Naive thymus-derived CD8-positive, alpha-beta T cell (primary cell): Measurements from ENCODE around the gene PPP1CB. TPM values are rescaled to one million over a fixed set of nuclear protein-coding genes. Genes with fewer than 3 reads are reported as not detected.
A peak's percentile ranks its signal among the peaks of the same experiment; 100 is the strongest.

Experiments
- ATAC-seq, 2 donors: fragments of 150-1000 bp; cut with Tn5 transposase in 1 of 2; sonication (Bioruptor Pico), chemical (Tn5 transposase) in 1 of 2; 1 replicate in 1 of 2; 2 replicates in 1 of 2; pipeline ENCODE4 v1.10.0; 2021; ENCODE audit warnings: mild to moderate bottlenecking in 2 of 2, moderate library complexity in 2 of 2
- POLR2A ChIA-PET: fragments of 350-600 bp; sonication (Branson Sonifier 250); formaldehyde crosslinking; loops from one replicate; lab custom pipeline; 2021; ENCODE audit warnings: antibody characterized with exemption; lab: Charles Lee
- DNase-seq, 10 donors: peaks; one replicate each; pipeline versions ENCODE4 v3.0.0 to v3.0.0-alpha.2; 2020 to 2022
- H3K27ac Mint-ChIP-seq, 10 donors: one replicate each; pipeline ENCODE4 v1.8.0; 2020 to 2022; ENCODE audit warnings: mild to moderate bottlenecking in 10 of 10, mixed read lengths in 10 of 10, moderate library complexity in 4 of 10, inconsistent platforms in 1 of 10
- H3K27me3 Mint-ChIP-seq, 5 donors: one replicate each; pipeline ENCODE4 v1.8.0; 2021 to 2022; ENCODE audit warnings: mixed read lengths in 5 of 5
- H3K36me3 Mint-ChIP-seq, 3 donors: one replicate each; pipeline ENCODE4 v1.8.0; 2020 to 2022; ENCODE audit warnings: mixed read lengths in 3 of 3, mild to moderate bottlenecking in 2 of 3, inconsistent platforms in 1 of 3
- H3K4me1 Mint-ChIP-seq, 4 donors: one replicate each; pipeline ENCODE4 v1.8.0; 2021 to 2022; ENCODE audit warnings: mixed read lengths in 4 of 4
- H3K4me3 Mint-ChIP-seq, 10 donors: one replicate each; pipeline ENCODE4 v1.8.0; 2020 to 2022; ENCODE audit warnings: mild to moderate bottlenecking in 10 of 10, mixed read lengths in 10 of 10, moderate library complexity in 6 of 10, inconsistent platforms in 1 of 10
- H3K9me3 Mint-ChIP-seq, 9 donors: one replicate each; pipeline ENCODE4 v1.8.0; 2020 to 2022; ENCODE audit warnings: mixed read lengths in 9 of 9, mild to moderate bottlenecking in 3 of 9, inconsistent platforms in 1 of 9, moderate library complexity in 1 of 9
- polyA plus RNA-seq, 3 donors: library from polyadenylated mRNA; unstranded; fragments of 300-500 nt; fragmentation: Illumina TruSeq; gene quantifications; one replicate each; pipeline ENCODE4 v1.2.3, GENCODE V29; 2021
- total RNA-seq, 8 experiments: library from RNA in 2 of 8; stranded (reverse) in 2 of 8; gene quantifications; one replicate each; pipeline ENCODE4 v1.2.3 and lab custom pipeline; 2021 to 2026

Gene PPP1CB
- total and polyA plus RNA-seq, 5 experiments from 2014 or later: 63.1 to 166 (median 85.7) TPM

- Mint-ChIP-seq H3K27me3 (no peaks in the 10 kb centered on the region), H3K4me1 (peaks cover 37 to 91% (median 85%) of the 10 kb centered on the region in 4 donors), H3K27ac (no peak overlapping the region), H3K36me3 (peaks cover 0 to 52% (median 0%) of the 10 kb centered on the region in 3 donors), H3K9me3 (no peaks in the 10 kb centered on the region), H3K4me3 (peak overlapping the region in 4 of 10 donors; percentile 4 to 26 (median 10))
- DNase-seq (no peak), ATAC-seq (no peak)
- POLR2A ChIA-PET: interaction anchor here (0.7 kb wide), 1 partner anchor 195 kb away, joined by 3 read pairs; no protein-coding TSS in a partner anchor
Measured at GRCh38 chr2:28761420-28761819, 9.8 kb downstream of the PPP1CB start.

DNA sequence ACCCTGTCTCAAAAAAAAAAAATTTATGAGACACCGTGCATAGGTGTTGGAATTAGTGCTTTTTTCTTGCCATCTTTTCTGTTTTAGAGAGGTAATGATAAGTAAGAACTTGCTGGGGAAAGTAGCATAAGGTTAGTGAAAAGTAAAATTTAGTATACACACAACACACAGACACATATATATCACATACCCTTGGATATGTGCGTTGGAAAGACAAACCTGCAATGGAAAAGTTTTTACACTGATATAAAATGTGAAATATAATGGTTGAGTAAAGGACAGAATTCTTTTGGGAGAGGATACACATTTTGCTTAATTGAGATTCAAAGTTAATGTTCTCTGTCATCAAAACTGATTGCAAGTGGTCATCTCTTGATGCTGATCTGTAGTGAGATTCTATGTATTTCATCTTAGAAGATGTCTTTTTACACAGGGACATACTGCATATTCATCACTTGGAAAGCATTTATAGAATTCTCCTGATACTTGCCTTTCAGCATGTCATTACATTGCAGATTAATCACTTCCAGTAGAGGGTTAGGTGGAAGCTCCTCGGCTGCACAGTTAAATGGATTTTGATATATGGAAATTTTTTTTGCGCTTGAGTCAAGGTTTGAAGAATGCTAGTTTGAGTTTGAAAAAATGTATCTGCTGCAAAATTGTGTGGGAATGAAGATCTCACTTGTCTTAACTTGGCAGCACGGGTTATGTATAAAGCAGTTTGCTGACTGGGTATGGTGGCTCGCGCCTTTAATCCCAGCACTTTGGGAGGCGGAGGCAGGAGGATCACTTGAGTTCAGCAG lies 13.5 kb downstream of the PPP1CB start:
- H3K4me3 Mint-ChIP-seq: peak overlapping the region in 6 of 10 donors; percentile 3 to 68 (median 28)
- POLR2A ChIA-PET: no interaction called here
- H3K4me1 Mint-ChIP-seq: peaks cover 42 to 96% (median 90%) of the 10 kb centered on the region in 4 donors
- no peak for ATAC-seq
- no peak for DNase-seq
- H3K27me3 Mint-ChIP-seq: no peaks in the 10 kb centered on the region
- H3K9me3 Mint-ChIP-seq: no peaks in the 10 kb centered on the region
- H3K36me3 Mint-ChIP-seq: peaks cover 0 to 30% (median 0%) of the 10 kb centered on the region in 3 donors
- H3K27ac Mint-ChIP-seq: peak overlapping the region in 4 of 10 donors; percentile 22 to 84 (median 44)

GRCh38 chr2:28766070-28766469 lies 14.4 kb downstream of the PPP1CB start:
- Mint-ChIP-seq H3K27ac (no peak overlapping the region), H3K9me3 (no peaks in the 10 kb centered on the region), H3K4me1 (peaks cover 44 to 95% (median 92%) of the 10 kb centered on the region in 4 donors), H3K36me3 (peaks cover 0 to 22% (median 0%) of the 10 kb centered on the region in 3 donors), H3K27me3 (no peaks in the 10 kb centered on the region), H3K4me3 (peak overlapping the region in 1 of 10 donors; percentile 0)
- POLR2A ChIA-PET: no interaction called here
- ATAC-seq (no peak), DNase-seq (no peak)

- Mint-ChIP-seq H3K36me3 (peaks cover 0 to 18% (median 0%) of the 10 kb centered on the region in 3 donors), H3K4me1 (peaks cover 43 to 95% (median 92%) of the 10 kb centered on the region in 4 donors), H3K4me3 (no peak overlapping the region), H3K27me3 (no peaks in the 10 kb centered on the region), H3K9me3 (no peaks in the 10 kb centered on the region), H3K27ac (peak overlapping the region in 1 of 10 donors; percentile 32)
- DNase-seq: no peak
- POLR2A ChIA-PET: no interaction called here
- ATAC-seq: no peak
Measured at GRCh38 chr2:28767337-28767736, 15.7 kb downstream of the PPP1CB start.

DNA sequence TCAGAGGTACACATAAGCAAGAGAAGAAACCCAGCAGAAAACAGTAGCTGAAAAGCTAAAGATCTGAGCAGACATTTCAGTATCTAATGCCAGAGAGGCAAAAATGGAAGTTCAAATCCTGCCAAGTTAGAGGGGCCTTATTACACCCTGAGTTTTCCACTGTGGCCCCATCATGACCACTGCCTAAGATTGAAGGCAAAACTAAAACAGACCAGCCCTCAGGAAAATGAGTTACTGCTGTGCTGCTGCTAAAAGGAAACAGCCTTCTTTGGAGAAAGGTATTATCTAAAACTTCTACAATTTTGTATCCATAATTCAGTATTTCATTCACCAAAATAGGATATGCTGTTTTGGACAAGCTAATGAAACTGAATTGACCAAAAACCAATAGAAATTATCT lies 16.8 kb downstream of the PPP1CB start:
- DNase-seq: no peak
- Mint-ChIP-seq H3K27ac (peak overlapping the region in 7 of 10 donors; percentile 2 to 66 (median 38)), H3K9me3 (no peaks in the 10 kb centered on the region), H3K4me3 (peak overlapping the region in 7 of 10 donors; percentile 11 to 69 (median 29)), H3K36me3 (peaks cover 0 to 16% (median 0%) of the 10 kb centered on the region in 3 donors), H3K27me3 (no peaks in the 10 kb centered on the region), H3K4me1 (peaks cover 40 to 94% (median 91%) of the 10 kb centered on the region in 4 donors)
- POLR2A ChIA-PET: no interaction called here
- no peak for ATAC-seq

DNA sequence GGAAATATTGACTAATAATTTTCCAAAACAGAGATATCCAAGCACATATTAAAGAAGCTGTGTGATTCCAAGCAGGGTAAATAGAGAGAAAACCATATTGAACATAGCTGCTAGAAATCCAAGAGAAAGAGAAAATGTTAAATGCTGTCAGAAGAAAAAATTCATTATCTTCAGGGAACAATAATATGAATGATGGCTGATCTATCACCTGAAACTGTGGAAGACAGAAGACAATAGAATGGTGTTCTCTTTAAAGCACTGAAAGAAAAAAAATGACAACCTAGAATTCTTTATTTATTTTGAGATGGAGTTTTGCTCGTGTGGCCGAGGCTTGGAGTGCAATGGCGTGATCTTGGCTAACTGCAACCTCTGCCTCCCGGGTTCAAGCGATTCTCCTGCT lies 17.3 kb downstream of the PPP1CB start:
- POLR2A ChIA-PET: no interaction called here
- H3K4me1 Mint-ChIP-seq: peaks cover 38 to 94% (median 91%) of the 10 kb centered on the region in 4 donors

GRCh38 chr2:28772351-28772750 lies 20.7 kb downstream of the PPP1CB start:
- DNase-seq (no peak), ATAC-seq (no peak)
- POLR2A ChIA-PET: no interaction called here
- H3K9me3 Mint-ChIP-seq: no peaks in the 10 kb centered on the region
- peaks cover 0 to 29% (median 0%) of the 10 kb centered on the region in 3 donors for H3K36me3 Mint-ChIP-seq
- peak overlapping the region in 3 of 10 donors; percentile 6 to 33 (median 7) for H3K4me3 Mint-ChIP-seq
- H3K4me1 Mint-ChIP-seq: peaks cover 29 to 81% (median 79%) of the 10 kb centered on the region in 4 donors
- no peaks in the 10 kb centered on the region for H3K27me3 Mint-ChIP-seq
- peak overlapping the region in 2 of 10 donors; percentile 54 to 61 for H3K27ac Mint-ChIP-seq

More for the DNA sequence above, 17.3 kb downstream of the PPP1CB start:
- Mint-ChIP-seq H3K27ac (peak overlapping the region in 7 of 10 donors; percentile 2 to 84 (median 39)), H3K9me3 (no peaks in the 10 kb centered on the region), H3K36me3 (peaks cover 0 to 19% (median 0%) of the 10 kb centered on the region in 3 donors), H3K4me3 (peak overlapping the region in 6 of 10 donors; percentile 11 to 69 (median 32)), H3K27me3 (no peaks in the 10 kb centered on the region)
- DNase-seq: no peak
- ATAC-seq: no peak

- ATAC-seq (no peak), DNase-seq (no peak)
- no peaks in the 10 kb centered on the region for H3K9me3 Mint-ChIP-seq
- H3K27me3 Mint-ChIP-seq: no peaks in the 10 kb centered on the region
- POLR2A ChIA-PET: no interaction called here
- H3K4me3 Mint-ChIP-seq: peak overlapping the region in 1 of 10 donors; percentile 13
- H3K36me3 Mint-ChIP-seq: peaks cover 0 to 59% (median 9%) of the 10 kb centered on the region in 3 donors
- H3K27ac Mint-ChIP-seq: peak overlapping the region in 6 of 10 donors; percentile 3 to 75 (median 29)
- peaks cover 11 to 56% (median 51%) of the 10 kb centered on the region in 4 donors for H3K4me1 Mint-ChIP-seq
Measured at GRCh38 chr2:28776471-28776870, 24.8 kb downstream of the PPP1CB start.

GRCh38 chr2:28778392-28778791 lies 26.8 kb downstream of the PPP1CB start:
- H3K27me3 Mint-ChIP-seq: no peaks in the 10 kb centered on the region
- H3K36me3 Mint-ChIP-seq: peaks cover 6 to 73% (median 15%) of the 10 kb centered on the region in 3 donors
- no peak overlapping the region for H3K4me3 Mint-ChIP-seq
- POLR2A ChIA-PET: no interaction called here
- no peaks in the 10 kb centered on the region for H3K9me3 Mint-ChIP-seq
- H3K4me1 Mint-ChIP-seq: peaks cover 10 to 42% (median 35%) of the 10 kb centered on the region in 4 donors
- no peak for DNase-seq
- no peak for ATAC-seq
- peak overlapping the region in 5 of 10 donors; percentile 4 to 41 (median 35) for H3K27ac Mint-ChIP-seq

- peaks cover 6 to 77% (median 15%) of the 10 kb centered on the region in 3 donors for H3K36me3 Mint-ChIP-seq
- peaks cover 10 to 36% (median 29%) of the 10 kb centered on the region in 4 donors for H3K4me1 Mint-ChIP-seq
- H3K27ac Mint-ChIP-seq: no peak overlapping the region
- no peak overlapping the region for H3K4me3 Mint-ChIP-seq
- H3K27me3 Mint-ChIP-seq: no peaks in the 10 kb centered on the region
- no peak for DNase-seq
- ATAC-seq: no peak
- no peaks in the 10 kb centered on the region for H3K9me3 Mint-ChIP-seq
- POLR2A ChIA-PET: no interaction called here
Measured at GRCh38 chr2:28779001-28779400, 27.4 kb downstream of the PPP1CB start.

DNA sequence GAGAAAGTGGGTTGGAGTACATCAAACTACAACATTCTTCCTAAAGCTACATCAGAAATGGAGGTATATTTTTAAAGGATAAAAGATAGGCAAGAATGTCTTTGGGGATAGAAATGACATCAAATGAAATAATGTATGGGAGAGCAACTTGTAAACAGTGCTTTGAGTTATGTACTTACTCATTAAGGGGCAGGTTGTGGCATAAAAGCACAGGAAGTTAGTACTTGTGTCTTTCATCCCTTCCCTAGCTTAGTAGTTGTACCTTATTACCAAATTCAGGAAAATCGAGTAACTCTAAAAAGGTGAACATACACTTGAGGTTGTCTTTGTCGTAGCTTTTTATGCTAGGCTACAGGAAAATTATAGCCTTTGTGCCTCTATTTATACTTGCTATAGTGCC lies 28.9 kb downstream of the PPP1CB start:
- Mint-ChIP-seq H3K27me3 (no peaks in the 10 kb centered on the region), H3K4me1 (peaks cover 9 to 24% (median 17%) of the 10 kb centered on the region in 4 donors), H3K4me3 (no peak overlapping the region), H3K27ac (peak overlapping the region in 8 of 10 donors; percentile 21 to 75 (median 56)), H3K36me3 (peaks cover 6 to 89% (median 20%) of the 10 kb centered on the region in 3 donors), H3K9me3 (no peaks in the 10 kb centered on the region)
- no peak for DNase-seq
- POLR2A ChIA-PET: interaction anchor here (0.5 kb wide), 1 partner anchor 98 kb away, joined by 6 read pairs; no protein-coding TSS in a partner anchor
- no peak for ATAC-seq

- Mint-ChIP-seq H3K27me3 (no peaks in the 10 kb centered on the region), H3K27ac (peak overlapping the region in 2 of 10 donors; percentile 35 to 85), H3K4me1 (peaks cover 7 to 18% (median 11%) of the 10 kb centered on the region in 4 donors), H3K4me3 (no peak overlapping the region), H3K9me3 (no peaks in the 10 kb centered on the region), H3K36me3 (peaks cover 6 to 84% (median 22%) of the 10 kb centered on the region in 3 donors)
- ATAC-seq (no peak), DNase-seq (no peak)
- POLR2A ChIA-PET: no interaction called here
Measured at GRCh38 chr2:28782423-28782822, 30.8 kb downstream of the PPP1CB start.
